Measurements from ENCODE around the gene AKT3.

The AKT3 gene

DNA sequence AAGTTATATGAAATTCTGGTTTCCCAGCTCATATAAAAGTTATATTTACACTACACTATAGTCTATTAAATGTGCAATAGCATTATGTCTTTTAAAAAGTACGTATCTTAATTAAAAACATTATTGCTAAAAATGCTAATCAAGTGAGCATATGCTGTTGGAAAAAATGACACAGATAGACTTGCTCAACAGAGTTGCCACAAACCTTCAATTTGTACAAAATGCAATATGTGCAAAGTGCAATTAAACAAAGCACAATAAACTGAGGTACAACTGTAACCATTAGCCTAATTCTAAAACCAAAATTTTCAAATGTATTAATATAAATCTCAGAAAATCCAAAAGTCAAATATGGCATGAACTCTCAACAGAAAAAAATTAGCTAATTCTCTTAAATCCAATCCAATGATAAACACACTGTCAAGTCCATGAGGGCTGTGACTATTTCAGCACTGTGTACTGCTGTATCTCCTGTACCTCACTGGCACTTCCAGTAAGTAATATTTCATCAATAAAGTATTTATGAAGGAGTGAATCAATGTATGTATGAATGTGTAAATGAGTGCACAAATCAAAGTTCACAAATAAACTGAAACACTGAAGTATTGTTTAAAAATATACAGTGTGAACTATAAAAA lies 116.3 kb downstream of the AKT3 start:
- H3K9ac ChIP-seq (ENCODE audit: low read length in 2 of 2): no peak overlapping the region
- H3K27ac ChIP-seq (ENCODE audit: low read length): no peak overlapping the region
- no peaks in the 10 kb centered on the region for H3K36me3 ChIP-seq (ENCODE audit: control insufficient read depth in 2 of 2, insufficient read depth in 2 of 2, low read length in 2 of 2)
- no peaks in the 10 kb centered on the region for H3K9me3 ChIP-seq (ENCODE audit: control insufficient read depth in 2 of 2, low read length in 2 of 2)
- H3K4me1 ChIP-seq (ENCODE audit: control insufficient read depth, insufficient read depth, low read length): no peaks in the 10 kb centered on the region
- no peak overlapping the region for H3K4me3 ChIP-seq (ENCODE audit: low read length in 2 of 2)
- H3K27me3 ChIP-seq (ENCODE audit: control insufficient read depth in 1 of 2, insufficient read depth in 2 of 2, low read length in 2 of 2): no peaks in the 10 kb centered on the region

DNA sequence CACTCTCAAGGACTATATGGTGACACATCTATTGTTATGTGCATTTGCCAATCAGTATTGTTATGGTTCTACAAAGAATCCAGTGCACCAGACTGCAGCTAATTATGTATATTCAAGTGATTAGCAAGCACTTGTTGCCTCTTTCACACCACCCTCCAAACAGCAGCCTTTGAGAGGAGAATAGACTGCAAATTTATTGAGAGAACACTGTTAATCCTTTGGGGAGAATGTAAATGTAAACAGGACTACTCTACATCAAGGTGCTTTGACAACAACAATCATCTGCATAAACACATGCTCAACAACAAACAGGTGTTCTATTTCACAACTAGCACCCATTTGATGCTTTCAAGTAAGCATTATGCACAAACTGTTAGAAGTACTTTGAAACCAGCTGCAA lies 117.4 kb downstream of the AKT3 start:
- no peaks in the 10 kb centered on the region for H3K9me3 ChIP-seq (ENCODE audit: control insufficient read depth in 2 of 2, low read length in 2 of 2)
- H3K27ac ChIP-seq (ENCODE audit: low read length): no peak overlapping the region
- no peaks in the 10 kb centered on the region for H3K27me3 ChIP-seq (ENCODE audit: control insufficient read depth in 1 of 2, insufficient read depth in 2 of 2, low read length in 2 of 2)
- no peak overlapping the region for H3K4me3 ChIP-seq (ENCODE audit: low read length in 2 of 2)
- no peaks in the 10 kb centered on the region for H3K4me1 ChIP-seq (ENCODE audit: control insufficient read depth, insufficient read depth, low read length)
- no peak overlapping the region for H3K9ac ChIP-seq (ENCODE audit: low read length in 2 of 2)
- no peaks in the 10 kb centered on the region for H3K36me3 ChIP-seq (ENCODE audit: control insufficient read depth in 2 of 2, insufficient read depth in 2 of 2, low read length in 2 of 2)

DNA sequence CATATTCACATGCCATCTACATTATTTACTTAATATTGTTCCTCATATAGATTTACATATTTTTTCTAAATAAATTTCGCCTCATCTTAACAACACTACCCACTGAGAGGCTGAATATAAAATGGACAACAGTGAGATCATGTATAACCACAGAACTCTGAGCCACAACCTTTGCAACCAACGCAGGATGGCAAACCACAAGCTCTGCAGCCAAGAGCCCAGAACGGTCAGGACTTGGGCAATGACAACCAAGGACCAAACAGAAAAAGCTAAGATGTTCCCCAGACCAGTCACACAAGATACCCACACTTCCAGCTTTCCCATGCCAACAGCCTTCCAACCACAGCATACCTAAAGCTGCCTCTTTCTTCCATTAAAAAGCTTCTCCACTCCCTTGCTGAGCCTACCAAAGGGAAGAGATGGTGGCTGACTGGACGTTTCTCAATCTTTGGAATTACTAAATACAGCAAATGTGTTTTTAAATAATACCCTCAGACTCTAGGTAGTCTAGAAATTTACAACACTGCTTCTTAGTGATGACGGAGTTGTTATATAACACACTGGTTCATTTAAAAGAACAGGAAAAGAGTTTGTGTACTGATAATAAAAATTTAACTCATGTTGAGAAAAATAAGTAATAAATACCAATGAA lies 117.9 kb downstream of the AKT3 start:
- Histone ChIP-seq H3K27me3 (ENCODE audit: control insufficient read depth in 1 of 2, insufficient read depth in 2 of 2, low read length in 2 of 2) (no peaks in the 10 kb centered on the region), H3K9me3 (ENCODE audit: control insufficient read depth in 2 of 2, low read length in 2 of 2) (no peaks in the 10 kb centered on the region), H3K4me3 (ENCODE audit: low read length in 2 of 2) (no peak overlapping the region), H3K36me3 (ENCODE audit: control insufficient read depth in 2 of 2, insufficient read depth in 2 of 2, low read length in 2 of 2) (no peaks in the 10 kb centered on the region), H3K9ac (ENCODE audit: low read length in 2 of 2) (no peak overlapping the region), H3K4me1 (ENCODE audit: control insufficient read depth, insufficient read depth, low read length) (no peaks in the 10 kb centered on the region), H3K27ac (ENCODE audit: low read length) (no peak overlapping the region)

DNA sequence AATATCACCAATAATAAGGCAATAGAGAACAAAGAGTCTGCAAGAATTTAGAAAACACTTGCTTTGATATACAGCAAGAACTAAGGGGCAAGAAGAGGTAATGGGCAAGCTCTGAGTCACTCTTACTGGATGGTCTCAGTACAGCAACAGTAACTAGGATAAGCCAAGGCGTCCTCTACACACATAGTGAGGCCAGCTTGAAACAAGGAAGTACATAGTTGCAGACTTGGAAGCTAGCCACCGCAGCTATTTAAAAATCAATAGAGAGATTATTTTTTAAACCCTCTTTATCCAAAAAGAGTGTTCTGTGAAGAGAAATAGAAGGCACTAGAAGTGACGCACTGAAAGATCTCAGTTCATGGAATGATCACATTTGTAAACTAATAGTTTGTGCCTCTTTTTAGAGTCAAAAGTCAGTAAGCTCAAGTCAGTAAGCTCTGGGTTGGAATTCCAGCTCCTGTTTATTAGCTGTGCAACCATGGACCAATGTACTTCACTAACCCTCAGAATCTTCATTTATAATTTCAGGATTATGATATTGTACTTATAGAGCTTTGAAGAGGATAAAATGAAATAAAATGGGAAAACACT lies 118.6 kb downstream of the AKT3 start:
- H3K36me3 ChIP-seq (ENCODE audit: control insufficient read depth in 2 of 2, insufficient read depth in 2 of 2, low read length in 2 of 2): no peaks in the 10 kb centered on the region
- H3K4me1 ChIP-seq (ENCODE audit: control insufficient read depth, insufficient read depth, low read length): no peaks in the 10 kb centered on the region

DNA sequence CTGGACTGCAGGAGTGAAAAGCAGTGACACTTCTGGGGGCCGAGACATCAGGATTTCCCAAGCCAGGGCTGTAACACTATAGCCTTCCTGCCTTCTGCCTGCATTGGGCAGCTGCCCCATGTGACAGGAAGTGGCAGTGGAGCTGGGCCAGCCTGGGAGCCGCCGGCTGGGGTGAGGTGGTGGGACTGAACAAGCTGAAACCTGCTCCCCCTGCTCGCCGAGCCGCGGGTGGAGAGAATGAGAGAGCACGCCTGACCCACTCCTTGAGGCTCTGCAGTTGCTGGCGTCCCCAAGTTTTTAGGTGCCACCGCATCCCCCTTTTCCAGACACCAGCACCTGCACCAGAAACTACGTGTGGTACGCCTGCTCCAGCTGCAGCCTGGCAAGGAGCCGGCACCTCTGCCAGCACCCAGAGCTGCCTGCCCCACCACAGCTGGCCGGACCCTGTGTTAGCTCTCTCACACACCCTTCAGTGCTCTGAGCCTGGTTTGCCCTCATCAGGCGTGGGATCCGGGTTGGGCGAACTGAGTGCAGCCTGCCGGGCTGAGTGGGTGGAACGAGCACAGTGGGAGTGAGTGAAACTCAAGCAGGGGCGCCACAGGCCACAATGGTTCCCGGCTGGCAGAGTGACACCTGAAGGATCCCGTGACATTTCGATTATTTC lies 119.4 kb downstream of the AKT3 start:
- Histone ChIP-seq H3K9ac (ENCODE audit: low read length in 2 of 2) (no peak overlapping the region), H3K27ac (ENCODE audit: low read length) (no peak overlapping the region), H3K4me1 (ENCODE audit: control insufficient read depth, insufficient read depth, low read length) (no peaks in the 10 kb centered on the region), H3K36me3 (ENCODE audit: control insufficient read depth in 2 of 2, insufficient read depth in 2 of 2, low read length in 2 of 2) (no peaks in the 10 kb centered on the region), H3K27me3 (ENCODE audit: control insufficient read depth in 1 of 2, insufficient read depth in 2 of 2, low read length in 2 of 2) (no peaks in the 10 kb centered on the region), H3K4me3 (ENCODE audit: low read length in 2 of 2) (no peak overlapping the region), H3K9me3 (ENCODE audit: control insufficient read depth in 2 of 2, low read length in 2 of 2) (no peaks in the 10 kb centered on the region)

More for the DNA sequence above, 118.6 kb downstream of the AKT3 start:
- H3K9me3 ChIP-seq (ENCODE audit: control insufficient read depth in 2 of 2, low read length in 2 of 2): no peaks in the 10 kb centered on the region
- no peaks in the 10 kb centered on the region for H3K27me3 ChIP-seq (ENCODE audit: control insufficient read depth in 1 of 2, insufficient read depth in 2 of 2, low read length in 2 of 2)
- no peak overlapping the region for H3K27ac ChIP-seq (ENCODE audit: low read length)
- no peak overlapping the region for H3K4me3 ChIP-seq (ENCODE audit: low read length in 2 of 2)
- H3K9ac ChIP-seq (ENCODE audit: low read length in 2 of 2): no peak overlapping the region

DNA sequence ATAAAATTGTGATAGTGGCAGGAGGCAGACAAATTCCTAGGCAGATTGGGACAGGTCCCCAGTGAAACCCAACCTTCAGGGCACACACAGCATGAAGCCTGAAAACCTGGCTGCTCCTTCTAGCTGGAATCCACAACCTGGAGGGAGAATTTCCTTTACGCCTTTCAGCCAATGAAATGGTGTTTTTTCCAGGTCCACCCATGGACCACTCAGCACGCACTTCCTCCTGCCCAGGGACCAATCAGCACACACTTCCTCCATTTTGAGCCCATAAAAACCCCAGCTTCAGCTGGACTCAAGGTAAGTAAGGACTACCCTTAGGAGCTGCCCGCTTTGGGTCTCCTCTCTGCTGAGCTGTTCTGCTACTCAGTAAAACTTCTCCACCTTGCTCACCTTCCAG lies 120.1 kb downstream of the AKT3 start:
- no peaks in the 10 kb centered on the region for H3K27me3 ChIP-seq (ENCODE audit: control insufficient read depth in 1 of 2, insufficient read depth in 2 of 2, low read length in 2 of 2)
- no peak overlapping the region for H3K27ac ChIP-seq (ENCODE audit: low read length)
- H3K4me1 ChIP-seq (ENCODE audit: control insufficient read depth, insufficient read depth, low read length): no peaks in the 10 kb centered on the region
- H3K9me3 ChIP-seq (ENCODE audit: control insufficient read depth in 2 of 2, low read length in 2 of 2): no peaks in the 10 kb centered on the region
- no peak overlapping the region for H3K9ac ChIP-seq (ENCODE audit: low read length in 2 of 2)
- H3K4me3 ChIP-seq (ENCODE audit: low read length in 2 of 2): no peak overlapping the region
- no peaks in the 10 kb centered on the region for H3K36me3 ChIP-seq (ENCODE audit: control insufficient read depth in 2 of 2, insufficient read depth in 2 of 2, low read length in 2 of 2)

DNA sequence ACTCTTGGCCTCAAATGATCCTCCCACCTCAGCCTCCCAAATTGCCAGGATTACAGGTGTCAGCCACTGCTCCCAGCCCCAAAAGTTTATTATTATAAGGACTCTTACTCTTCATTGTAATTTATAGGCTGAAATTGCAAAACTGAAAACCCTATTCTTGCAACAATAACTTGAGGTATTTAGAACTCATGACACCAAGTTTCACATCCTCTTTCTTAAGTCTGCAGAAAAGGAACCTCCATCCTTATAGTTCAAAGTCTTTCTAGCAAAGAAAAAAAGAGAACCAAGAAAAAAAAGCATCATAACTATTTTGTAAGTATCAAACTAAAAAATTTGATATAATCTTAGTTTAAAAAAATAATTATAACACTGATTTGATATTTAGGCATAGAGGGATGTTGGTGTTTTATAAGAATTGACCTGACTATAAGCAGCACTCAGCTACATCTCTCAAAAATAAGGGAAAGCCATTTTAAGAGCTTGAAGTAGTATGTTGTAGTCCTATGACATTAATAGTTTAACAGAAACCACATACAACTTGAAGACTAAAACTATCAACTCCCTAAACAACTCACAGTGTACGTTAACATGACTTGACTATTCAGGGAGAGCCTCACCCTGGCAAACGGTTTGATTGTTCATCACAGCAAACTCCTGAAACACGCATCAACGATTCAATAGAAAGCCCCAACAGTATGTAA lies 122.4 kb downstream of the AKT3 start:
- no peak overlapping the region for H3K27ac ChIP-seq (ENCODE audit: low read length)
- no peak overlapping the region for H3K9ac ChIP-seq (ENCODE audit: low read length in 2 of 2)
- H3K4me1 ChIP-seq (ENCODE audit: control insufficient read depth, insufficient read depth, low read length): no peaks in the 10 kb centered on the region
- no peaks in the 10 kb centered on the region for H3K27me3 ChIP-seq (ENCODE audit: control insufficient read depth in 1 of 2, insufficient read depth in 2 of 2, low read length in 2 of 2)
- no peaks in the 10 kb centered on the region for H3K36me3 ChIP-seq (ENCODE audit: control insufficient read depth in 2 of 2, insufficient read depth in 2 of 2, low read length in 2 of 2)
- H3K9me3 ChIP-seq (ENCODE audit: control insufficient read depth in 2 of 2, low read length in 2 of 2): no peaks in the 10 kb centered on the region
- no peak overlapping the region for H3K4me3 ChIP-seq (ENCODE audit: low read length in 2 of 2)

DNA sequence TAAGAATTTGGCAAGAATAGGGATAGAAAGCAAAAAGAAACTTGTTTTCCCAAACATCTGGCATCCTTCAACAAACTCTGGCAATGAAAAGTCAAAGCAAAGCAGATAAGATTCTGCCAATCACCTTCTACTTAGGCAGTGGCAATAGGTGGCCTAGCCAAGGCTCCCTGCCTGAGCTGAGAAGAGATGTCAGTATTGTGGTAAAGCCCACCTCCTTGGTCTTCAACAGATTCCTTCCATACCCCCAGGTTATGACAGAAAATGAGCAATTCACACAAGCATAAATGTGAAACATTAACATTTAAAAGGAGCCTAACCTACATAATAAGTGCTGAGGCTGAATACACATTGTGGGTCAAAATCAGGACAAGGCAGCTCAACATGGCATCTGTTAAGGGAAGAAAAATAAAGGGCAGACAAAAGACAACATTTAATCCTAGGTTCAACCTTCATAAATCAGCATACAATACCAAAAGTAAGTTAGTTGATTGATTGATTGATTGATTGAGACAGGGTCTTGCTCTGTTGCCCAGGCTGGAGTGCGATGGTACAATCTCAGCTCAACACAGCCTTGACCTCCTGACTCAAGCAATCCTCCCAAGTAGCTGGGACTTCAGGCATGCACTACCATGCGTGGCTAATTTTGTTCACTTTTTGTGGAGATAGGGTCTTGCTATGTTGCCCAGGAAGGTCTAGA lies 123.1 kb downstream of the AKT3 start:
- Histone ChIP-seq H3K9ac (ENCODE audit: low read length in 2 of 2) (no peak overlapping the region), H3K27me3 (ENCODE audit: control insufficient read depth in 1 of 2, insufficient read depth in 2 of 2, low read length in 2 of 2) (no peaks in the 10 kb centered on the region), H3K36me3 (ENCODE audit: control insufficient read depth in 2 of 2, insufficient read depth in 2 of 2, low read length in 2 of 2) (no peaks in the 10 kb centered on the region), H3K27ac (ENCODE audit: low read length) (no peak overlapping the region), H3K9me3 (ENCODE audit: control insufficient read depth in 2 of 2, low read length in 2 of 2) (no peaks in the 10 kb centered on the region), H3K4me3 (ENCODE audit: low read length in 2 of 2) (no peak overlapping the region), H3K4me1 (ENCODE audit: control insufficient read depth, insufficient read depth, low read length) (no peaks in the 10 kb centered on the region)

DNA sequence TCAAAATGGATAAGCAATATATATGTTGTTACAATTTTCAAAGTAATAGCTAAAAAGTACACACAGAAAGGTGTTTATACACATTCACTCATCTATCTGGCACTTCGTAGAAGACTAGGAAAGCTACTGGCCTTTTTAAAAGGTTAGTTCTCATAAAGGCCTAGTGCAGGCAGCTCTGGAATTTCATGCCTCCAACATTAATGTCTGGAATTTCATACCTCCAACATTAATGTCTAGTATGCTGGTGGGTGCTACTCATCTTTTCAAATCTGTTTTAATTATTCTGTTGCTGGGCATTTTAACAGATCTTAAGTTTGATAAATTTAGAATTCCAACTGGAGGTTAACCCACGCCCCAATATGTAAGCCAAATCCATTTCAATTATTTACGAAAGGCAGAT lies 124.2 kb downstream of the AKT3 start:
- no peaks in the 10 kb centered on the region for H3K27me3 ChIP-seq (ENCODE audit: control insufficient read depth in 1 of 2, insufficient read depth in 2 of 2, low read length in 2 of 2)
- no peak overlapping the region for H3K4me3 ChIP-seq (ENCODE audit: low read length in 2 of 2)
- H3K36me3 ChIP-seq (ENCODE audit: control insufficient read depth in 2 of 2, insufficient read depth in 2 of 2, low read length in 2 of 2): no peaks in the 10 kb centered on the region
- H3K9me3 ChIP-seq (ENCODE audit: control insufficient read depth in 2 of 2, low read length in 2 of 2): no peaks in the 10 kb centered on the region
- H3K9ac ChIP-seq (ENCODE audit: low read length in 2 of 2): no peak overlapping the region
- H3K27ac ChIP-seq (ENCODE audit: low read length): no peak overlapping the region
- H3K4me1 ChIP-seq (ENCODE audit: control insufficient read depth, insufficient read depth, low read length): no peaks in the 10 kb centered on the region

DNA sequence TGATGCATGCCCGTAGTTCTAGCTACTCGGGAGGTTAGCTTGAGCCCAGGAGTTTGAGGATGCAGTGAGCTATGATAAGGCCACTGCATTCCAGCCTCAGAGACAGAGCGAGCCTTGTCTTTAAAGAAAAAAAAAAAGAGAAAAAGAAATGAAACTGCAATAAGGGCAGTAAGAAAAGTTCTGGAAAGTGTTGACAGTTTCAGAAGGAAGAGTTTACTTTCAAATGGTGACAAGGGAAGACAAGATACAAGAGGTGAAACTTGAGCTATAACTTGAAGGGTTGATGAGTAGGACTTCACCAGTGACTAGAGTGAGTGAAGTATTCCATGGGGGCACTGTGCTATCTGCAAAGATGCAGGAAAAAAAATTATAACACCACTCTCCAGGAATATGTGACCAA lies 125.0 kb downstream of the AKT3 start:
- Histone ChIP-seq H3K27me3 (ENCODE audit: control insufficient read depth in 1 of 2, insufficient read depth in 2 of 2, low read length in 2 of 2) (no peaks in the 10 kb centered on the region), H3K4me1 (ENCODE audit: control insufficient read depth, insufficient read depth, low read length) (no peaks in the 10 kb centered on the region), H3K9ac (ENCODE audit: low read length in 2 of 2) (no peak overlapping the region), H3K9me3 (ENCODE audit: control insufficient read depth in 2 of 2, low read length in 2 of 2) (no peaks in the 10 kb centered on the region), H3K36me3 (ENCODE audit: control insufficient read depth in 2 of 2, insufficient read depth in 2 of 2, low read length in 2 of 2) (no peaks in the 10 kb centered on the region), H3K27ac (ENCODE audit: low read length) (no peak overlapping the region), H3K4me3 (ENCODE audit: low read length in 2 of 2) (no peak overlapping the region)
